ENCODE data around the gene TAS2R13. TPM values are rescaled to one million over a fixed set of nuclear protein-coding genes. Genes with fewer than 3 reads are reported as not detected.

The TAS2R13 gene
- total and polyA plus RNA-seq, 2 experiments from 2014 or later, result 3.2 TPM; not detected in 1

DNA sequence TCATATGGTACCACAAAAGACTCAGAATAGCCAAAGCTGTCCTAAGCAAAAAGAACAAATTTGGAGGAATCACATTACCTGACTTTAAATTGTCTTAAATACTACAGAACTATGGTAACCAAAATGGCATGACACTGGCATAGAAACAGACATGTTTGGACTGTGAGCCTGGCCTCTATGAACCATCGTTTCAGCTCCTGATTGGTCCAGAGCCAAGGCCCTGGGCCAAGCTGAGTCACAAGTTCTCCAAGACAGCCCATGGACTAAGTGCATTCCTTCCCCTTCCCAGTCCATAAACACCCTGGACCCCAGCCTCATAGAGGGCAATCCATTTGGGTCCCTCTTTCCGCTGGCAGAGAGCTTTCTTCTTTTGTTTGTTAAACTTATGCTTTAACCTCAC is 48.0 kb downstream of the TAS2R13 start:
- TF ChIP-seq EZH2 (IDR thresholded peaks at IDR 0.05; ENCODE audit: borderline replicate concordance) (no peak), EZH2phosphoT487 (IDR thresholded peaks at IDR 0.05; ENCODE audit: low read depth, severe bottlenecking, unreplicated experiment) (no peak)
- TF ChIP-seq, protein P1, sequence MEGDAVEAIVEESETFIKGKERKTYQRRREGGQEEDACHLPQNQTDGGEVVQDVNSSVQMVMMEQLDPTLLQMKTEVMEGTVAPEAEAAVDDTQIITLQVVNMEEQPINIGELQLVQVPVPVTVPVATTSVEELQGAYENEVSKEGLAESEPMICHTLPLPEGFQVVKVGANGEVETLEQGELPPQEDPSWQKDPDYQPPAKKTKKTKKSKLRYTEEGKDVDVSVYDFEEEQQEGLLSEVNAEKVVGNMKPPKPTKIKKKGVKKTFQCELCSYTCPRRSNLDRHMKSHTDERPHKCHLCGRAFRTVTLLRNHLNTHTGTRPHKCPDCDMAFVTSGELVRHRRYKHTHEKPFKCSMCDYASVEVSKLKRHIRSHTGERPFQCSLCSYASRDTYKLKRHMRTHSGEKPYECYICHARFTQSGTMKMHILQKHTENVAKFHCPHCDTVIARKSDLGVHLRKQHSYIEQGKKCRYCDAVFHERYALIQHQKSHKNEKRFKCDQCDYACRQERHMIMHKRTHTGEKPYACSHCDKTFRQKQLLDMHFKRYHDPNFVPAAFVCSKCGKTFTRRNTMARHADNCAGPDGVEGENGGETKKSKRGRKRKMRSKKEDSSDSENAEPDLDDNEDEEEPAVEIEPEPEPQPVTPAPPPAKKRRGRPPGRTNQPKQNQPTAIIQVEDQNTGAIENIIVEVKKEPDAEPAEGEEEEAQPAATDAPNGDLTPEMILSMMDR (IDR thresholded peaks at IDR 0.05; ENCODE audit: poor library complexity), result no peak
- whole genome bisulfite sequencing (ENCODE audit: low lambda C conversion rate, missing lambda C conversion rate), result 98% methylated on average over 2 of the region's 2 CpGs

More for the DNA sequence above, 48.0 kb downstream of the TAS2R13 start:
- Histone ChIP-seq H3K79me2 (peaks cover 2% of the 10 kb centered on the region), H4K20me1 (ENCODE audit: insufficient read depth, poor library complexity, severe bottlenecking) (no peaks in the 10 kb centered on the region), H3K27me3 (no peaks in the 10 kb centered on the region), H3K9me2 (replicated peaks; ENCODE audit: insufficient read depth) (no peaks in the 10 kb centered on the region), H3K4me3 (no peak overlapping the region), H3K36me3 (replicated peaks; ENCODE audit: insufficient read depth, low read depth) (no peaks in the 10 kb centered on the region), H2AFZ (no peak overlapping the region), H3K9me3 (ENCODE audit: low read depth) (no peaks in the 10 kb centered on the region), H3K4me1 (ENCODE audit: insufficient read depth) (no peaks in the 10 kb centered on the region), H3K4me2 (no peak overlapping the region), H3K27ac (no peak overlapping the region)
- no peak for DNase-seq (ENCODE audit: low spot score)

Other genes starting within 250 kb of the TAS2R13 start
- gene STYK1, start 235.5 kb downstream of the TAS2R13 start, total RNA-seq, result 0.48 and 3.6 TPM in 2 replicates
- gene STYK1, start 235.5 kb downstream of the TAS2R13 start, polyA plus RNA-seq, result 0.09 and 0.58 TPM in 2 replicates
- 66.7 and 83.4 TPM in 2 replicates for gene YBX3, start 186.2 kb downstream of the TAS2R13 start, total RNA-seq
- 218 and 237 TPM in 2 replicates for gene YBX3, start 186.2 kb downstream of the TAS2R13 start, polyA plus RNA-seq
- not detected in 2 replicates for gene TAS2R7, start 106.9 kb downstream of the TAS2R13 start, total RNA-seq
- gene TAS2R7, start 106.9 kb downstream of the TAS2R13 start, polyA plus RNA-seq, result not detected in 2 replicates
- gene TAS2R8, start 102.3 kb downstream of the TAS2R13 start, total RNA-seq, result not detected in 2 replicates
- gene TAS2R8, start 102.3 kb downstream of the TAS2R13 start, polyA plus RNA-seq, result not detected in 2 replicates
- 0.13 TPM in 1 of 2 replicates, not detected in the other for gene TAS2R9, start 99.4 kb downstream of the TAS2R13 start, total RNA-seq
- not detected in 2 replicates for gene TAS2R9, start 99.4 kb downstream of the TAS2R13 start, polyA plus RNA-seq
- 1.5 and 1.8 TPM in 2 replicates for gene TAS2R10, start 83.2 kb downstream of the TAS2R13 start, total RNA-seq
- not detected in 2 replicates for gene TAS2R10, start 83.2 kb downstream of the TAS2R13 start, polyA plus RNA-seq
- gene PRR4, start 60.1 kb downstream of the TAS2R13 start, total RNA-seq, result 2.5 and 6.4 TPM in 2 replicates
- 3.6 and 3.9 TPM in 2 replicates for gene PRR4, start 60.1 kb downstream of the TAS2R13 start, polyA plus RNA-seq
- gene PRH1, start 25.3 kb downstream of the TAS2R13 start, total RNA-seq, result 17.5 and 19.0 TPM in 2 replicates
- gene PRH1, start 25.3 kb downstream of the TAS2R13 start, polyA plus RNA-seq, result 12.3 and 25.4 TPM in 2 replicates
- gene PRH2, start 19.7 kb upstream of the TAS2R13 start, total RNA-seq, result not detected in 2 replicates
- gene PRH2, start 19.7 kb upstream of the TAS2R13 start, polyA plus RNA-seq, result 0.36 TPM in 1 of 2 replicates, not detected in the other
- 5.6 and 6.6 TPM in 2 replicates for gene TAS2R14, start 29.7 kb upstream of the TAS2R13 start, total RNA-seq
- 0.59 and 0.64 TPM in 2 replicates for gene TAS2R14, start 29.7 kb upstream of the TAS2R13 start, polyA plus RNA-seq
- gene TAS2R50, start 77.3 kb upstream of the TAS2R13 start, total RNA-seq, result 1.5 and 2.0 TPM in 2 replicates
- not detected in 2 replicates for gene TAS2R50, start 77.3 kb upstream of the TAS2R13 start, polyA plus RNA-seq
- gene TAS2R20, start 88.7 kb upstream of the TAS2R13 start, total RNA-seq, result 5.1 and 6.3 TPM in 2 replicates
- 0.36 and 0.41 TPM in 2 replicates for gene TAS2R20, start 88.7 kb upstream of the TAS2R13 start, polyA plus RNA-seq
- 4.4 and 7.4 TPM in 2 replicates for gene TAS2R19, start 113.1 kb upstream of the TAS2R13 start, total RNA-seq
- 0.16 and 1.4 TPM in 2 replicates for gene TAS2R19, start 113.1 kb upstream of the TAS2R13 start, polyA plus RNA-seq
- gene TAS2R31, start 121.8 kb upstream of the TAS2R13 start, total RNA-seq, result 6.2 and 9.4 TPM in 2 replicates
- gene TAS2R31, start 121.8 kb upstream of the TAS2R13 start, polyA plus RNA-seq, result 0.17 TPM in 1 of 2 replicates, not detected in the other
- gene TAS2R46, start 152.7 kb upstream of the TAS2R13 start, total RNA-seq, result 2.6 and 2.9 TPM in 2 replicates
- not detected in 2 replicates for gene TAS2R46, start 152.7 kb upstream of the TAS2R13 start, polyA plus RNA-seq
- gene TAS2R43, start 182.8 kb upstream of the TAS2R13 start, total RNA-seq, result 2.6 and 2.8 TPM in 2 replicates
- 0.44 and 0.69 TPM in 2 replicates for gene TAS2R43, start 182.8 kb upstream of the TAS2R13 start, polyA plus RNA-seq
- 5.9 and 6.7 TPM in 2 replicates for gene TAS2R30, start 225.1 kb upstream of the TAS2R13 start, total RNA-seq
- gene TAS2R30, start 225.1 kb upstream of the TAS2R13 start, polyA plus RNA-seq, result 0.08 TPM in 1 of 2 replicates, not detected in the other

Data from hepatocyte (in vitro differentiated cells).